GM21390 (cell line): ENCODE measurements around the gene CCDC183.
"Not testable (repeated sequence)": the region's sequence is repeated elsewhere in the genome, so short reads cannot be mapped to it uniquely, and the experiment has no call there.

ENCODE experiments used
- ATAC-seq: cut with Tn5 transposase; IDR thresholded peaks from one replicate; pipeline ENCODE4 v1.9.1; 2021; ENCODE audit not compliant: unreplicated experiment

CCDC183 gene

DNA sequence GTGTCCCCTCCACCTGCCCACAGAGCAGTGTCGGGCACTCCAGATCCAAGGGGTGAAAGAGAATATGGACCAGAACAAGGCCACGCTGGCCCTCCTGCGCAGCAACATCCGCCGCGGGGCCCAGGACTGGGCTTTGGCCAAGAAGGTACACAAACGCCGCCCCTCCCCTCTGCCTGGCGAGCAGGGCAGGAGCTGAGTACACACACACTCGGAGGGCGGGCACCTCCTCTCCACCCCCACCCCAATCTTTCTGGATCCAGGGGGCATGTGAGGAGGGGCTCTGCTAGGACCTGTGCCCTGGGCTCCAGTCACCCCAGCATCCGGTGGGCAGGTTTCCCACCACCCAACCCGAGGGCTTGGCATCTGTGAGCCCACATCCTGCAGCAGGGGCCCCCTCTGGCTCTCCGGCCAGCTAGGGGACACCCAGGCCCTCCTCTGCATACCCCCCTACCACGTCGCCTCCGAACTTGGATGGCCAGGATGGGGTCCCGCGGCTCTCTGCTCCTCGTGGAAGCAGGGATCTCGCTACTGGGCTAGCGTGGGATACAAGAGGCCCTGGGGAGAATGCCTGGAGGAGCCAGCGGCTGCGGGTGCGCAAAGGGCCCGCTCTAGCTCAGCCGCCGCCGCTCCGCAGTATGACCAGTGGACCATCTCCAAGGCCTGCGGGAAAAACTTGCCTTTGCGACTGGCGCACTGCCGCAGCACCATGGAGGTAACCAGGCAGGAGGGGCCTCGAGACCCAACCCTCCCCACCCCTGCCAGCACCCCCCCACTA, 3.1 kb downstream of the CCDC183 start:
- ATAC-seq = no peak

- ATAC-seq = no peak
Observed at GRCh38 chr9:136799854-136800657, 3.9 kb downstream of the CCDC183 start.

DNA sequence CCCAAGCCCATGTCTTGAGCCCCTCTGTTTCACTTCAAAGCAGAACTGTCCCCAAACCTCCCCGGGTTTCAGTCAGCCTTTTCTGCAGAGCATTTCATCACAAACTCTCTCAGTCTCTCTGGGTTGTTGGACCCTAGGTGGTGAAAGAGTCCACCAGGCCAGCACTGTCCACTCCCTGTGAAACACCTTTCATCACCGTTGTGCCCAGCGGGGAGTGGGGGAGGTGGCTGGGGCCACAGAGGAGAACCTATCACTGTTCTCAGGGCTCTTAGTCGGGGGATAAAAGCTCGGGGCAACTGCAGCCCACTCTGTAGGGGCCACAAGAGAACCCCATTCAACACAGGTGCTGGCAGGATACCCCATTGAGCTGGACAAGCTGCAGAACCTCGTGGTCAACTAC, 6.2 kb downstream of the CCDC183 start:
- ATAC-seq = no peak

- ATAC-seq = not testable (repeated sequence)
Observed at GRCh38 chr9:136803009-136803550, 6.9 kb downstream of the CCDC183 start.

GRCh38 chr9:136803551-136804508, 7.7 kb downstream of the CCDC183 start:
- ATAC-seq = no peak

- no peak for ATAC-seq
Observed at GRCh38 chr9:136804509-136805206, 8.5 kb downstream of the CCDC183 start.

DNA sequence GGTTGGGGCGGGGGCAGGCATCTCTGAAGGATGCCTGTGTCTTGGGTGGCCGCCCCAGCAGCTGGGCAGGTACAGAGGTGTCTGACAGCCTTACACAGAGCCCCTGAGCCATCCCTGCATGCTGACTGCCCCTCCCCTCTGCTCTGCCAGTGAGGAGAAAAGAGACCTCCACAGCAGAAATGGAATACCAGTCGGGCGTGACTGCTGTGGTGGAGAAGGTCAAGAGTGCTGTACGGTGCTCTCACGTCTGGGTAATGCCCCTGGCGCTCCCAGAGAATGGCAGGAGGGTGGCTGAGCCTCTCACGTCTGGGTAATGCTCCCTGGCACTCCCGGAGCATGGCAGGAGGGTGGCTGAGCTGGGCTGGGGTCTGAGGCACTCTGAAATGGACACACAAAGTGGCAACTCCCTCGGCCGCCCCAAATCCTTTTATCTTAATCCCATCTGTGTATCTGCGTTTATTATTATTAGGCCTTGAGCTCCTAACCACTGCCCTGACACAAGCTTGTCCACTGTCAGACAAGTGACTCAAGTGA, 9.1 kb downstream of the CCDC183 start:
- ATAC-seq = no peak

DNA sequence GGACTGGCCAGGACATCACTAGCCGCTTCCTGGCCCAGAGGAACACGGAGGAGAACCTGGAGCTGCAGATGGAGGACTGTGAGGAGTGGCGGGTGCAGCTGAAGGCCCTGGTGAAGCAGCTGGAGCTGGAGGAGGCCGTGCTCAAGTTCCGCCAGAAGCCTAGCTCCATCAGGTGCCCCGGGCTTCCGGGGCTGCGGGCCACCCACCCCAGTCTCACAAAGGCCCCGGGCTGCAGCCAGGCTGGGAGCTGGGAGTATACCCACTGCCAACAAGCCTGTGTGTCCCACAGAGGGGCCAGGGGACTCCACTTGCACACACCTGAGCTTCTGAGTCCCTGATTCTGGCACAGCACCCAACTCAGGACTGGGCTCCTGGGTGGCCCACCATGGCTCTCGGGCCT, 9.9 kb downstream of the CCDC183 start:
- ATAC-seq = no peak

GRCh38 chr9:136806631-136807201, 10.6 kb downstream of the CCDC183 start:
- ATAC-seq = no peak

- ATAC-seq = peak; percentile 75
Observed at GRCh38 chr9:136807281-136808074, 11.3 kb downstream of the CCDC183 start, which contains the start of gene RABL6. Gene RABL6 (plus strand): TSS chr9:136807948. CDS start chr9:136808197, 249 bp downstream.

DNA sequence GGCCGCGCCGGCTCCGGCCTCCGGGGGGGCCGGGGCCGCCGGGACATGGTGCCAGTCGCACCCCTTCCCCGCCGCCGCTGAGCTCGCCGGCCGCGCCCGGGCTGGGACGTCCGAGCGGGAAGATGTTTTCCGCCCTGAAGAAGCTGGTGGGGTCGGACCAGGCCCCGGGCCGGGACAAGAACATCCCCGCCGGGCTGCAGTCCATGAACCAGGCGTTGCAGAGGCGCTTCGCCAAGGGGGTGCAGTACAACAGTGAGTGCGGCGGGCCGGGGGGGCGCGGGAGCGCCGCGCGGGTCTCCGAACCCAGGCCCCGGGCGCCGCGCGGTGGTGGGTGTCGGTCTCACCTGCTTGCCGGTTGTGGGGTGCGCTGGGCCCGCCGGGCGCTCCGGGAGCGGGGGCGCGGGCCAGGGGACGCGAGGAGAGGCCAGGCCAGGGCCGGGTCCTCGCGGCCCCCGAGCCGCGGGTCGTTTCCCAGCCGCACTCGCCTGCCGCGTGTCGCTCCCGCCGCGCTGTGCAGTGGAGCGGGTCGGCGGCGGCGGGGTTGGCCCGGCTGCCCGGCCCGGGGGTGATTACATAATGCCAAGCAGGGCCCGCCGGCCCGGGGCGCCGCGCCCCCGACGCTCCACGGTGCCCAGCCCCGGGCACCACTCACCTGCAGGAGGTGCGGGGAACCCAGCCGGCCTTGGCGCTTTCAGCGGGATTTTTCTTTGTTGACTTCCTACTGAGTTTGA, 12.1 kb downstream of the CCDC183 start:
- peak; percentile 30 for ATAC-seq

DNA sequence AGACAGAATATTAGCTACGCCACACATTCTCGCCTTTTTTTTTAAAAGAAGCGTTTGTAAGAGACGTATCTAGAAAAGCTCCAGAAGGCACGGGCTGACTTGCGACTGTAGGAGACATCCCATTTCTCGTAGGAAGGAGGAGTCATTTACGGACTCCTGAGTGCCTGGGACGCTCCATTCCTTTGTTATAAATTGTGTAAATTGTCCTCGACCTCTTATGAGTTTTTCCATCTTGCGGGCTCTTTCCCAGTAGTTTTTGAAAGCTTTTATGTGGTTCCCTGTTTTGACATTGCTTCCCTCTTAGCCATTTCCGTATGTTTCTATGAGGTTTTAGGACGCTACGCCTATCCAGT, 12.6 kb downstream of the CCDC183 start:
- no peak for ATAC-seq

GRCh38 chr9:136814725-136815421, 18.7 kb downstream of the CCDC183 start:
- ATAC-seq = no peak

- ATAC-seq = no peak
Observed at GRCh38 chr9:136815422-136815782, 19.3 kb downstream of the CCDC183 start.

DNA sequence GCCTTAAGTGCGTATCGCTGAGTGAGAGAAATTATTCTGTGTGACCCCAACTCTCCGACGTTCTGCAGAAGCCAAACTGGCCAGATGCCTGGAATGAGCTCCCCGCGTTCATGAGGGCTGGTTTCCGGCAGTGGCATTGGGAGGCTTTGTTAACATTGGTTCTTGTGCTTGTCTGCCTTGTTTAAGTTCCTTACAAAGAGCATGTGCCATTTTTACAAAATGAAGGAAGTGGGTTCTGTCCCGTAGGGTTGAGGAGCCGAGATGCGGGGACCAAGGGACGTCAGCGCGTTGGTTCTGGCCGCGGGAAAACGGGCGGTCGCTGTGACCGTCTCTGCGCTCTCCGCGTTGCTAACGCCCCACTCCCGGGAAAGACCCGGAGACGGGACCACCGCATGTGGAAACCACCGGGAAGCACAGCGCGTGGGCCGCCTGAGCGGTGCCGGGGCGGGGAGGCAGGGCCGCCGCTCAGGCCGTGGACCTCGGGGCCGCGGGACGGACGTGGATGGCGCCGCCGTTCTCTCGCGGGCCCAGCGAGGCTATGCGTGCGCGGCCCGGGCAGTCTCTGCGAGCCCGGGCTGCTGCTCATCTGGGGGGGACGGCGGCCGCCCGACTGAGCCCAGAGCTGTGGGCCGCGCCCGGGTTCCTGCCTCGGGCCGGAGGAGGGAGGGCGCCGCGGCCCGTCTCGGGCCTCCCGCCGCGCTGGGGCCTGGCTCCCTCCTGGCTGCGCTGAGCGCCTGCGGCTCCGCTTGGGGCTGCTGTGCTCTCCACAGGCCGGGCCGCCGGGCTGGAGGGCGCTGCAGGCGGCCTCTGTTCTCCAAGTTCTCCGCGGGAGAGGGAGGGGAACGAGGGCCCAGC, 25.1 kb downstream of the CCDC183 start:
- ATAC-seq = no peak

DNA sequence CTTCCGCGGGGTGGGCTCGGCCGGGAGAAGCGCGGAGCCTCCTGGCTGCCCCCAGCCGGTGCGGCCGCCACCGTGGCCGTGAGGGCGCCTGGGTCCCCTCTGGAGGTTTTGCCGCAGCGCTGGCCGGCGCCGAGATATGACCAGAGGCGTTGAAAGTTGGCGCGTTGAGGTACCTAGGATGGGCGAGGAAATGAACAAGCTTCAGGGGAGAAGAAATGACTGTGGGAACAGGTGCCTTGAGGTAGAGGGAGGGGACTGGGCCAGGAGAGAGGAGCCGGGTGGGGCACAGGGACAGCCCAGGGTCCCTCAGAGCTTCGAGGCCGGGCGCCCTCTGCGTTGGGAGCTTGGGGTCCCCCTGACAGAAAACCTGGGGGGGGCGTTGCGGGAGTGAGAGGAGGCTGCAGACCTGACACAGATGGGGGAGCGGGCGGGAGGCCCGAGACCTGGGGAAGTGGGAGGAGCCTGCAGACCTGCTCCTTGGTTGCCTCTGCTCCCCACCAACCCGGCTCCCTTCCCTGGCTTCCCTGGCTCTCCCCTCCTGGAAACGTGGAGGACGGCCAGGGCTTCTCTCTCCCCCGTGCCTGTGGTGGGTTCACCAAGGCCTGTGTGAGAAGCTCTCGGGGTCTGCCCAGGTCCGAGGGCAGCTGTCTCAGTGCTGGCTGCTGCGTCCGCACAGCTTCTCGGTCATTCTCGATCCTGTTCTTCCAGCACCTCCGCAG, 25.8 kb downstream of the CCDC183 start:
- no peak for ATAC-seq
